NCI-H82 treated with DMSO at 0.1 percent for 48 hours (cell line): ENCODE results near the gene ART4.

ENCODE experiments used
- DNase-seq: peaks from one replicate; lab custom pipeline; 2025; ENCODE audit not compliant: unreplicated experiment; lab: John Stamatoyannopoulos, UW

ART4 gene

GRCh38 chr12:14843425-14843887 is at the start of gene ART4:
TSS of gene ART4 (minus strand) at chr12:14843526. CDS start at chr12:14843113, 413 bp downstream.
- no peak for DNase-seq

- DNase-seq, result no peak
Measured at GRCh38 chr12:14892726-14893505, 49.6 kb upstream of the ART4 start.

GRCh38 chr12:14890701-14891100 is 47.4 kb upstream of the ART4 start:
- DNase-seq, result no peak

GRCh38 chr12:14886271-14886670 is 42.9 kb upstream of the ART4 start:
- DNase-seq, result no peak

- DNase-seq, result no peak
Measured at GRCh38 chr12:14885718-14886221, 42.4 kb upstream of the ART4 start, which contains the start of gene MGP. TSS of gene MGP (minus strand) at chr12:14885854. CDS start at chr12:14885791, 63 bp downstream.

GRCh38 chr12:14884458-14884878 is 41.1 kb upstream of the ART4 start:
- DNase-seq, result peak; percentile 83

GRCh38 chr12:14883686-14884085 is 40.4 kb upstream of the ART4 start:
- no peak for DNase-seq

GRCh38 chr12:14880890-14881453 is 37.6 kb upstream of the ART4 start:
- no peak for DNase-seq

GRCh38 chr12:14879222-14879933 is 36.1 kb upstream of the ART4 start:
- DNase-seq, result peak; percentile 62

- DNase-seq, result peak; percentile 97
Measured at GRCh38 chr12:14878488-14878887, 35.2 kb upstream of the ART4 start.

GRCh38 chr12:14876833-14877232 is 33.5 kb upstream of the ART4 start:
- no peak for DNase-seq

- no peak for DNase-seq
Measured at GRCh38 chr12:14874882-14875281, 31.6 kb upstream of the ART4 start.

GRCh38 chr12:14873440-14874185 is 30.3 kb upstream of the ART4 start:
- peak; percentile 38 for DNase-seq

GRCh38 chr12:14871886-14872285 is 28.6 kb upstream of the ART4 start:
- DNase-seq, result no peak

GRCh38 chr12:14871247-14871646 is 27.9 kb upstream of the ART4 start:
- no peak for DNase-seq

GRCh38 chr12:14868916-14869506 is 25.7 kb upstream of the ART4 start:
- no peak for DNase-seq

GRCh38 chr12:14860490-14860889 is 17.2 kb upstream of the ART4 start:
- DNase-seq, result no peak

- DNase-seq, result no peak
Measured at GRCh38 chr12:14858513-14858912, 15.2 kb upstream of the ART4 start.

GRCh38 chr12:14854586-14855183 is 11.4 kb upstream of the ART4 start:
- DNase-seq, result peak; percentile 13

GRCh38 chr12:14853961-14854360 is 10.6 kb upstream of the ART4 start:
- no peak for DNase-seq
